ENCODE results near the gene AP5Z1.
"Not testable (repeated sequence)": the region's sequence is repeated elsewhere in the genome, so short reads cannot be mapped to it uniquely, and the experiment has no call there.

AP5Z1 gene

DNA sequence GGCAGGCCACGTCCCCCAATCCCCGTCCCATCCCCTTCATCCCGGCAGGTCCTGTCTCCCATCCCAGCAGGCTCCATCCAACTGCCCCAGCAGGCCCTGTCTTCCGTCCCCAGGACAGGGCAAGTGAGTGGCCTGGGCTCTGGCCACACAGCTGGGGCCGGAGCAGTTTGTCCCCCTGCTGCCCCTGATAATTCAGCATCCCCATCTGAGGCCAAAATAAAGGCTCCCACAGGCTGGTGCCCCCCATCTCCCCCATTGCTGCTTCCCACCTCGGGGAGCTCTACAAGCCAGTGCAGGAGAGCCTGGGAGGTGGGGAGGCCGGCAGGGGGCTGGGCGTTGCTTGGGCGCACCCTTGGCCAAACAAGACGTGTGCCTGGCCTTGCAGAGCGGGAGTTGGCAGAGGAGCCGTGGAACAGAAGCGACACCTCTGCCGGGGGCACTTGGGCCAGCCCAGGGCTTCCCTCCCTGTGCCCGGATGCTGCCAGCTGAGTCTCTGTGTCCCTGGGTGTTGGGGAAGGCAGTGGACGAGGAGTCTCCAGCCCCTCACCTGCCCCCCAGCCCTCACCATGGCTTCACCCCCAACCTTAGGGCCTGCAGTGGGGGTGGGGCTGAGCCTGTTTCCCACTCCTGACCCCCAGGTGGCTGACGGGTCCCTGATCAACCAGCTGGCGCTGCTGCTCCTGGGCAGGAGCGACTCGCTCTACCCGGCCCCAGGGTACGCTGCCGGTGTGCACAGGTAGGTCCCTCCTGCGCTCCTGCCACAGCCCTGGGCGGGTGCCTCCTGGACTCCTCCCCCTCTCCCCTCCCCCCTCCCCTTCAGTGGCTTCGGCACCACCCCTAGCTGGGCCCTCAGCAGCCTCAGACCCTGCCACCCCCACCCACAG lies 14.0 kb downstream of the AP5Z1 start:
- DNase-seq: no peak

DNA sequence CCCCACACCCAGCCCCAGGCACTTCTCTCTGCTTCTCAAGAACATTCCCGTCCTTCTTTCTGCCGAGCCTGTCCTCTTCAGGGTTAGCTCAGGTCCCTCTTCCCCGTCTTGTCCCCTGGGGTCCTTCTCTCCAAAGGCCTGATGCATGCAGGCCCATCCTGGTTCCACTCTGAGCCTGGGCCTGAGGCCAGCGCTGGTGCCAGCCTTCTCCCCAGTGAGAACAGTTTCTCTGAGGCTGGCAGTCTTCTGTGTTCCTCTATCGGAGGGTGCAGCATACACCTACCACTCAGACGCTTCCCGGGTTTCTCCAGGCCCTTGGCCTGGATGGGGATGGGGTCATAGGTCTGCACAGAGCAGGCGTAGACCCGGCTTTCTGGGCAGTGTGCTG lies 14.6 kb downstream of the AP5Z1 start:
- DNase-seq: no peak

DNA sequence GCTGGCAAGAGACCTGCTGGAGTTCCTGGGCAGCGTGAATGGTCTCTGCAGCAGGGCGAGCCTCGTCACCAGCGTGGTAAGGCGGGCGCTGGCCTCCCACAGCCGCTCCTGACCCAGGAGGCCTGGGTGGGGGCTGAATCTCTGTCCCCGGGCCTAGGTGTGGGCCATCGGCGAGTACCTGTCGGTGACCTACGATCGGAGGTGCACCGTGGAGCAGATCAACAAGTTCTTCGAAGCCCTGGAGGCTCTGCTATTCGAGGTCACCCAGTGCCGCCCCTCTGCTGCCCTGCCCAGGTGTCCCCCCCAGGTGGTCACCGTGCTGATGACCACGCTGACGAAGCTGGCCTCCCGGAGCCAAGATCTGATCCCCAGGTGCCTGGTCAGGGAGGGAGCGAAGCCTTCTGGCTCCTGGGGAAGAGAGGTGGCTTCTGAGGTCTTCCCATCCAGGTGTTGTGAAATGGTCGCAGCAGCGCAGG lies 15.1 kb downstream of the AP5Z1 start:
- DNase-seq: no peak

DNA sequence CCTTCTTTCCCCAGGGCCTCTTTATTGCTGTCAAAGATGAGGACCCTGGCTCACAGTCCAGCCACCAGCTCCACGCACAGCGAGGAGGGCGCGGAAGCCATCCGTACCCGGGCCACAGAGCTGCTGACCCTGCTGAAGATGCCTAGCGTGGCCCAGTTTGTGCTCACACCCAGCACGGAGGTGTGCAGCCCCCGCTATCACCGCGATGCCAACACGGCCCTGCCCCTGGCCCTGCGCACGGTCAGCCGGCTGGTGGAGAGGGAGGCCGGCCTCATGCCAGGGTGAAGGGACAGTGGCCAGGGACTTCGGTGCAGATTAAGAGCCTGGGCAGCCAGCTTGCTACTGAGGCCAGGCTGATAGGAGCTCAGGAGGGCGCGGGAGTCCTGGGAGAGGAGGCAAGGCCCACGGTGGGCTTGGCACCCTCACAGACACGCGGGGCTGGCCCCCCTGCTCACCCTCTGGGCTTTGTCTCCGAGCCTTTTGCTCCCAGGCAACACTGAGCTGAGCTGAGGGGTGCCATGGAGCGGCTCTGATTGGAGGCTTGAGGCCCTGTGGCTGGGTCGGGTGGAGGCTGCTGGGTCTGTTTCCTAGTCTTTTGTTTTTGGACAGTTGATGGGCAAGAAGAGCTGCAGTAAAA lies 15.8 kb downstream of the AP5Z1 start:
- DNase-seq: no peak

DNA sequence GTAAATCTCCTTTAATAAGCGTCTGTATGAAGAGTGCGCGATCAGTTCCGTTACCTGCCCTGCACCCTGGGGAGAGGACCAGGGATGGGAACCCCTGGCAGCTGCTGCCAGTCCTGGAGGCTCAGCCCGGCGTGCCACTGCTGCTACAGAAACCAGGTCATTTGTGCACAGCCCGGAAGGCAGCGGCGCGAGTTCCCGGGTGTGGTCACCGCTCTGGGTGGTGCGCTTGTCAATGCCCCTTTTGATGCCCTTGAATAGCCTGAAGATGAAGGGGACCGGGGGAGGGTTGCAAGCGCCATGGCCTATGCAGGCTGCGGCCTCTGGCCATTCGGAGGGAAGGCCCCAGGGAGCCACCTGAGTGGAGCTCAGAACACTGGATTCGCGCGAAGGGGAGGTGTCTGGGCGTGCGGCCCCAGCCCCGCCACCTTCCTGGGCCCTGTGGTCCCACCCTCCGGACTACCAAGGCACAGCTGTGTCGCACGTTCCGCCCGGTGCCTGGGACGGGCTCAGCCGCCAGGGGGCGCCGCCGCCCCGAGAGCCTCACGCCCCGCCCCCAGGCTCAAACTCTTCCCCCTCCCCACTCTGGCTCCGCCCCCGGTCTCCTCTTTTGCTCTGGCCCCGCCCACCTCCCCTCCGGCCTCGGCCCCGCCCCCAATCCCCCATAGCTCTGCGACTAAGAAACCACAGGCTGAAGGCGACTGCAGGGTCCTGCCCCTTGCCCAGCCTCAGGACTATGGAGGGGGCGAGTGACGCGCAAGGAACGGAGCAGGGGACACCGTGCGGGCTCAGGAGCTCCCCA lies 16.5 kb downstream of the AP5Z1 start:
- DNase-seq: peak; percentile 85

DNA sequence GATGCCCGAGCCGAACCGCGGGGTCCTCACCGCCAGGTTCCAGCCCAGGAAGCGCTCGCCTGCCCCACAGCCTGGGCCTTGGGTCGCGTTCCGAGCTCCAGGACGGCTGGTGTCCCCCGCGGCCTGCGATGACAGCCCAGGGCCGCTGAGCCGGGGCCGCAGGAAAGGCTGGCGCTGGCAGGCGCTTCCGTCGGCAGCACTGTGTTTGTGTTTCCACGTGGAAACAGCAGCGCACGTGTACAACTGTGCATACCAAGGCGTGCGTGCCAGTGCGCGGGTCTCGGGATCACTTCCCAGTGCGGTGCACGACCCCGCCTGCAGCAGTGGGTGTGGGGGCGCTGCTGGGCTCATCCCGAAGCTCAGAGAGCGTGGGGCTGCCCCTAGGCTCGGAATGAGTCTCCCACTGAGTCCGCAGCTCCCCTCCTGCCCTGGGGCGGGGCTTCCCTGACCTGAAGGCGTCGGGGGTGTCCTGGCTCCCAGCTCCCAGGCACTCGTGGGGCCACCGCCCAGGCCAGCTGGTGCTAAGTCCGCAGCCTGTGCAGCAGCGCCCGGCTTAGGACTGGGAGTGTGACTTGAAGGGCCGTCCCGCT lies 17.2 kb downstream of the AP5Z1 start:
- DNase-seq: peak; percentile 40

DNA sequence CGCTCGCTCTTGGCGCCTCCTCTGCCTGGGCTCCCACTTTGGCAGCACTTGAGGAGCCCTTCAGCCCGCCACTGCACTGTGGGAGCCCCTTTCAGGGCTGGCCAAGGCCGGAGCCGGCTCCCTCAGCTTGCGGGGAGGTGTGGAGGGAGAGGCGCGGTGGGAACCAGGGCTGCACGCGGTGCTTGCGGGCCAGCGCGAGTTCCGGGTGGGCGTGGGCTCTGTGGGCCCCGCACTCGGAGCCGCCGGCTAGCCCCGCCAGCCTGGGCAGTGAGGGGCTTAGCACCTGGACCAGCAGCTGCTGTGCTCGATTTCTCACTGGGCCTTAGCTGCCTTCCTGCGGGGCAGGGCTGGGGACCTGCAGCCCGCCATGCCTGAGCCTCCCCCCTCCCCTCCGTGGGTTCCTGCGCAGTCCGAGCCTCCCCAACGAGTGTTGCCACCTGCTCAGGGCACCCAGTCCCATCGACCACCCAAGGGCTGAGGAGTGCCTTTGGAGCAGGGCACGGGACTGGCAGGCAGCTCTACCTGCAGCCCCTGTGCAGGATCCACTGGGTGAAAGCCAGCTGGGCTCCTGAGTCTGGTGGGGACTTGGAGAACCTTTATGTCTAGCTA lies 18.1 kb downstream of the AP5Z1 start:
- not testable (repeated sequence) for DNase-seq

DNA sequence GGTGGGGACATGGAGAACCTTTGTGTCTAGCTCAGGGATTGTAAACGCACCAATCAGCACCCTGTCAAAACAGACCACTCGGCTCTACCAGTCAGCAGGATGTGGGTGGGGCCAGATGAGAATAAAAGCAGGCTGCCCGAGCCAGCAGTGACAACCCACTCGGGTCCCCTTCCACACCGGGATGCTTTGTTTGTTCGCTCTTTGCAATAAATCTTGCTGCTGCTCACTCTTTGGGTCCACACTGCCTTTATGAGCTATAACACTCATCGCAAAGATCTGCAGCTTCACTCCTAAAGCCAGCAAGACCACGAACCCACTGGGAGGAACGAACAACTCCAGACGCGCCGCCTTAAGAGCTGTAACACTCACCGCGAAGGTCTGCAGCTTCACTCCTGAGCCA lies 18.7 kb downstream of the AP5Z1 start:
- not testable (repeated sequence) for DNase-seq

DNA sequence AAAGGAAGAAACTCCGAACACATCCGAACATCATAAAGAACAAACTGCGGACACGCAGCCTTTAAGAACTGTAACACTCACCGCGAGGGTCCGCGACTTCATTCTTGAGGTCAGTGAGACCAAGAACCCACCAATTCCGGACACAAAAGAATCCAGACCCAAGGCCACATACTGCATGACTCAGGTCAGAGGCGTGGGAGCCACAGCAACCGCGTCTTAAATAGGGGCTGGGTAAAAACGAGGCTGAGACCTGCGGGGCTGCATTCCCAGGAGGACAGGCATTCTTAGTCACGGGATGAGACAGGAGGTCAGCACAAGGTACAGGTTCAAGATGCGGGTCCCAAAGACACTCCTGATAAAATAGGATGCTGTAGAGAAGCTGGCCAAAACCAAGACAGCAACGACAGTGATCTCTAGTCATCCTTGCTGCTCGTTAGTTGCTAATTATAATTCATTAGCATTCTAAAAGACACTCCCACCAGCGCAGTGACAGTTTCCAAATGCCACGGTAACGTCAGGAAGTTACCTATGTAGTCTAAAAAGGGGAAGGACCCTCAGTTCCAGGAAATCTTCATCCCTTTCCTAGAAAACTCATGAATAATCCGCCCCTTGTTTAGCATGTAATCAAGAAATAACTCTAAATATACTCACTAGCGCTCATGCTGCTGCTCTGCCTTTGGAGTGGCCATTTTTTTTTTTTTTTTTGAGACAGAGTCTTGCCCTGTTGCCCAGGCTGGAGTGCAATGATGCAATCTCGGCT lies 19.3 kb downstream of the AP5Z1 start:
- DNase-seq: no peak

DNA sequence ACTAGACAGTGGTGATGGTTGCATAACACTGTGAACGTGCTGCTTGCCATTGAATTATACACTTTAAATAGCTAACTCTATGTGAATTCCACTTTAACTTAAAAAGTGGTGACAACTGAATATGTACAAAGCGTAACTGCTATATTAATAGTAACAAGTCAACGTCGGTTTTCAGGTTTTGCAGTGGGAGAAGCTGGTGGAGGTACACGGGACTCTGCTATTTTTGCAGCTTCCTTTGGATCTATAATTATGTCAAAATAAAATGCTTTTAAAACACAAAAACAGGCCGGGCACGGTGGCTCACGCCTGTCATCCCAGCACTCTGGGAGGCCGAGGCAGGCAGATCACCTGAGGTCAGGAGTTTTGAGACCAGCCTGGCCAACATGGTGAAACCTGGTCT lies 21.0 kb downstream of the AP5Z1 start:
- no peak for DNase-seq

DNA sequence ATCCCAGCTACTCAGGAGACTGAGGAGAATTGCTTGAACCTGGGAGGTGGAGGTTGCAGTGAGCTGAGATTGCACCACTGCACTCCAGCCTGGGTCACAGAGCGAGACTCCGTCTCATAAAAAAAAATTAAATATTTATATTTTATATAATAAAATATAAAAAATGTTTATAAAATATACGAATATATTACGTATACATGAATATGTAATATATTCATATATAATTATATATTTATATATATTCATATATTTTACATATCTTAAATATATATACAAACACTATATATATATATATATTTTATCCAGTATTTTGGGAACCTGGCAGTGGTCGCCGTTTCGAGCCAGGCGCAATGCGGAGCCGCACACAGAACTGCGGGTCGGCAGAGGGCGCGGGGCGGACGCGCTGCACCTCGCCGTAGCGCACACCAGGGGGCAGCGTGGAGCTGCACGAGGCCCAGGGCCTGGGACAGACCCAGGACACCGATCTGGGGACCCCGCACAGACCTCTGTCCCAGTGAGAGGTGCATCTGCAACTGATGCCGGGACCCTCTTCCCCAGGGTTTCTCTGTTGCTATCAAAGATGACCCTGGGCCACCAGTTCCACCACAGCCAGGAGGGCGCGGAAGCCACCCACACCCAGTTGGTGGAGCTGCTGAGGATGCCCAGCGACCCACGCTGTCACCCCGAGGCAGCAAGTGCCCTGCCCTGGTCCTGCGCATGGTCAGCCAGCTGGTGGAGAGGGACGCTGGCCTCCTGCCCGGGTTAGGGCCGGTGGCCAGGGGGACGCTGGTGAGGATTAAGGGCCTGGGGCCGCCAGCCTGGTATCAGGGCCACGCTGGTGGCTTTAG lies 22.7 kb downstream of the AP5Z1 start:
- DNase-seq: peak; percentile 74

DNA sequence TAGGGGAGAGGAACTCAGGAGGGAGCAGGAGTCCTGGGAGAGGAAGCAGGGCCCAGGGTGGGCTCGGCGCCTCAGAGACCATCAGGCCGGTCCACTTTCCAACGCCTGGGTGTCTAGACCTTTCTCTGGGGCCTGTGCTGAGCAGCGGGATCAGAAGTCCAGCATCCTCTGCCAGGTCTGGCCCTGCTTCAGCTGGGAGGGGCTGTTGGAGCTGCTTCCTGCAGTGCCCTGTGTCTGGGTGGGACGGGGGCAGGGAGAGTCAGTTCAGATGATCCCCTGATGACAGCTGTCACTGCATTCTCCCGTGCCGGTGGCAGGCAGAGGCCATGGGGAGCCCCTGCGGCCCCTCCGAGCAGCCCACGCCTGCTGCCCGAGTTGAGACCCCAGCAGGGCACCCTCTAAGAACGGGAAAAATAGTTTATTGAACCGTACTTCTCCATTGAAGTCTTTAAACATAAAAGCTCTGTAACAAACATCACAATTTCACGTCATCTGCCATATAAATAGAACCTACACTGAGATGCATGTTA lies 23.3 kb downstream of the AP5Z1 start:
- no peak for DNase-seq

DNA sequence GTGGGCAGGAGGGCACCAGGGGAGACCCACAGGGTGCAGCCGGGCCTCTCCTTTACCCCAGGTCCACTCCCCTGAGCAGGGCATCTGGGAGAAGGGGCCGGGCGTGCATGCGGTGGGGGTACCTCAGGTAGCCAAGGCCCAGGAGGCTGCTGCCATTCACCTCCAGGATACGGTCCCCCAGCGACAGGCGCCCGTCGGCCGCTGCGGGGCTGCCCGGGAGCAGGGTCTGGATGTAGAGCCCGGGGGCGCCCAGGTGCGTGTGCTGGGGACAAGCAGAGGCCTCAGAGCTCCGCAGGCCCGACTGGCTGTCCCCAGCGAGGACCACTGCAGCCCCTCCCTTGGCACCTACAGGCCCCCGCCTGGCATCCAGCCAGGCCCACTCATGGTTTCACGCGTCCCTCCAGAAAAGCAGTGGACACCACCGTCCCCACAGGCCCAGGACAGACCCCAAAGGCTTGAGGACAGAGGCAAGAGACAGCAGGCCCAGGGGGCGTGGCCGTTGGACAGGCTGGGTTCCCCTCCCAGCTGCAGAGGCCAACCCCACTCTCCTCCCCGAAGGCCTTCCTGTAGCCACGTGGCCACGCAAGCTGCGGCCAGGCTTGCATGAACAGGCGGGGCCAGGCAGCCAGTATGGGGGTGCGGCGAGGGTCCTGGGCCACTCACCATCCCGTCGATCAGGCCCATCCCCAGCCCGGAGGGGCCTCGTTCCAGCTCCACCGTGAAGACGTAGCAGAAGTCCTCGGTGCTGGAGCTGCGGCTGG lies 24.3 kb downstream of the AP5Z1 start:
- DNase-seq: no peak

DNA sequence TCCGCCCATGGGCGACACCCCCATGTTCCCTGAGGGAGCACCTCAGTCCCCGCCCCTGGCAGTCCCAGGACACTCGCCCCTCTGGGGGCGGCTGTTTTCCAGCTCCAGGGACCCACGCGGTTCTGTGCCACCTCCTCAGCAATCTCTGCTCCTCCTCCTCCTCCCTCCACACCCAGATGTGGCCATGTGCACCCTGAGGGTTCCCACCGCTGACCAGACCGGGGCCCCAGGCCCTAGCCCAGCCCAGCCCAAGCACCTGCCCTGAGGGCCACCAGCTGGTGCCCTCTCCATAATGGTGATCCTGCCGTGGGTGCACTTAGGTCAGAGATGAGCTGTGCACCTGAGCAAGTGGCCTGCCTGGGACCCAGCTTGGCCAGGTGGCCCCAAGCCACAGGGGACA lies 25.1 kb downstream of the AP5Z1 start:
- DNase-seq: no peak

DNA sequence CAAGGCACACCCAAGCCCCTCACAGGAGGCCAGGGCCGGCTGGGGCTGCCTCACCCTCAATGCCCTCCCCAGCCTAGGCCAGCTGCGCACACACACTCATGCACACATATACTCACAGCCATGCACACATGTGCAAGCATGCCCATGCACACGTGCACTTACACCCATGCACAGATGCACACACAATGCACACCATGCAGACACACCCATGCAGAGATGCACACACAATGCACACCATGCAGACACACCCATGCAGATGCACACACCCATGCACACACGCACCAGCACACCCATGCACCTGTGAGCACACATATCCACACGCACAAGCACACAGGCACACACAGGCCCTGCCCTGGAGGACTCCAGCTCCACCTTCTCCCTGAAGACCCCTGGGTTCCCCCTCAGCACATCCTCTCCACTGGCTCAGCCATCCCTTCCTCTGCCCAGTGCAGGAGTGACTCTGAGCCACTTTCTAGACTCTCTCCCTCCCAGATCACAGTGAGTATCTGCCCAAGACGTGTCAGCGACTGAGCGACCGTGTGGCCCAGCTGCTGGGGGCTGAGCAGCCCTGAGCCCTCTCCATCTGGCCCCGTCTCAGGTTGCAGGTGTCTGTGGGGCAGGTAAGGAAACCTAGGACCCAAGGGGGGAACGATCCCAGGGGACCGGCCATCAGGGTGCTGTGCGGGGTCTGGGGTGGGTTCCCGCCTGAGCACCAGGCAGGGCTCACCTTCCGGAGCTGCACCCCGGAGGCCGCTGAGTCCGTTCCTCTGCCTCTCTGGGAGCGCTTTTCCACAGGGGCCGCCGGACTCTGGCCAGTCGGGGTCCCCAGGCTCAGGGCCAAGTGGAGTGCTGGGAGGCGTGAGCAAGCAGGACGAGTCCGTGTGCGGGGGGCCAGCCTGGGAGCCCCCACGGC lies 25.8 kb downstream of the AP5Z1 start:
- DNase-seq: no peak

DNA sequence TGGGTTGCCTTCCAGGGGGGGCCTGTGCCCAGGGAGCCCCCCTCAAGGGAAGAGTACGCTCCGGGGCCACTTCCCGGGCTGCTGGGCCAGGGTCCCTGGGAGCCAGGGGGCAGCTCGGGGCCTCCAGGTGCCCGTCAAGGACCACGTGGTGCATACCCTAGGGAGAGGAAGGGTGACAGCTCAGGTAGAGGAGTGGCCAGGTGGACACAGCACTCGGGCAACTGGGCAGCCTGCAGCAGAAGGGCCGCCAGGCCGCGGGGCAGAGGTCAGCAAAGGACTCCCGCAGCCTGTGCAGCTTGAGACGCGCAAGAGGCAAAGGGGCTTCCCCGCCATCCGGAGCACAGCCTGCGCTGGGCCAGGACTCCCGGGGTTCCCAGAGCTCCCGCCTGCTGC lies 26.4 kb downstream of the AP5Z1 start:
- DNase-seq: no peak

DNA sequence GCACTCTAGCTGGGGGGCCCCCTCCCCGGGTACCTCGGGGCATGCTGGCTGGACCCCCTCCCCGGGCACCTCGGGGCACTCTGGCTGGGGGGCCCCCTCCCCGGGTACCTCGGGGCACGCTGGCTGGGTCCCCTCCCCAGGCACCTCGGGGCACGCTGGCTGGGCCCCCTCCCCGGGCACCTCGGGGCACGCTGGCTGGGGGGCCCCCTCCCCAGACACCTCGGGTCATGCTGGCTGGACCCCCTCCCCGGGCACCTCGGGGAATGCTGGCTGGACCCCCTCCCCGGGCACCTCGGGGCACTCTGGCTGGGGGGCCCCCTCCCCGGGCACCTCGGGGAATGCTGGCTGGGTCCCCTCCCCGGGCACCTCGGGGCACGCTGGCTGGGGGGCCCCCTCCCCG lies 27.2 kb downstream of the AP5Z1 start:
- not testable (repeated sequence) for DNase-seq

DNA sequence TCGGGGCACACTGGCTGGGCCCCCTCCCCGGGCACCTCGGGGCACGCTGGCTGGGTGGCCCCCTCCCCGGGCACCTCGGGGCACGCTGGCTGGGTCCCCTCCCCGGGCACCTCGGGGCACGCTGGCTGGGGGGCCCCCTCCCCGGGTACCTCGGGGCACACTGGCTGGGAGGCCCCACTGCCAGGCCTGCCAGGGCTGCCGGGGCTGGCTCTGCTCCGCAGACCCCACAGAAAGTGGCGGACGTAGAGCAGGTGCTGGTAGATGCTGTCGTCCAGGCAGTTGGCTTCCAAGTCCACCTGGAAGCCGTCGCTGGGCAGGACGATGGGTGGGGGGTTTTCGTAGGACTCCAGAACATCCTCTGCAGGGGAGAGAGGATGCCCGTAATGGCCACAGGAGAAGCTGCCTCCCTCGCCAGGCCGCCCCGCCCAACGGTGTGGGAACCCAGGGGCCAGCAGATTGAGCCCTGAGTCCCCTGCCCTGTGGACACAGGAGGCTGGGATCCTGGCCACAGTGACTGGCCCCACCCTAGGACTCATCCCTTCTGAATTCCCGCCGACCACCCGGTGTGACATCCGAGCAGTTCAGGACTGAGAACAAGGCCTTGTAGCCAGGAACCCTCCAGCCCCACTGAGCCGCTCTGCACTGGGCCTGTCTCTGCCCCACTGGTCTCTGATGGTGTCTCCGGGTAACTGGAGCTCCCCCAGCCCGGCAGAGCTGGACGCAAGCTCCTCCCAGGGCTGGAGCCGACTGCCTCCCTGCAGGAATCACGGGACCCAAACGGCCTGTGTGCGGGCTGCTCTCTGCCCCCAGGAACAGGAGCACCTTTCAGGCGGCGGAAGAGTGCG lies 28.2 kb downstream of the AP5Z1 start:
- no peak for DNase-seq
